WERI-Rb-1 (cell line): ENCODE results near the gene ATP6AP2.

ENCODE experiments used
- DNase-seq: peaks from one replicate; pipeline ENCODE4 v3.0.0-alpha.2; 2020
- H3K27ac ChIP-seq: fragments of 250-450 bp; sonication (Bioruptor Pico); 2 replicates; pipeline ENCODE4 v1.5.1; 2020; ENCODE audit warnings: mild to moderate bottlenecking, moderate library complexity
- H3K27me3 ChIP-seq: fragments of 250-450 bp; sonication (Bioruptor Pico); 2 replicates; pipeline ENCODE4 v1.5.1; 2021; ENCODE audit warnings: mild to moderate bottlenecking, low read depth, moderate library complexity; ENCODE audit not compliant: insufficient read depth, severe bottlenecking
- H3K36me3 ChIP-seq: fragments of 250-450 bp; sonication (Bioruptor Pico); 2 replicates; pipeline ENCODE4 v1.5.1; 2020; ENCODE audit warnings: mild to moderate bottlenecking, moderate library complexity
- H3K4me3 ChIP-seq: 2 replicates; pipeline ENCODE4 v1.5.1; 2011; ENCODE audit warnings: low read depth, mild to moderate bottlenecking, control low read depth, low read length
- H3K9me3 ChIP-seq: fragments of 250-450 bp; sonication (Bioruptor Pico); 2 replicates; pipeline ENCODE4 v1.5.1; 2021; ENCODE audit warnings: mild to moderate bottlenecking, moderate library complexity; ENCODE audit not compliant: severe bottlenecking
- TF ChIP-seq, protein P1 (sequence below): IDR thresholded peaks from 2 replicates; pipeline ENCODE4 v1.5.1; 2011; ENCODE audit warnings: low read depth, mild to moderate bottlenecking, control low read depth, inconsistent platforms, low read length

ATP6AP2 gene

DNA sequence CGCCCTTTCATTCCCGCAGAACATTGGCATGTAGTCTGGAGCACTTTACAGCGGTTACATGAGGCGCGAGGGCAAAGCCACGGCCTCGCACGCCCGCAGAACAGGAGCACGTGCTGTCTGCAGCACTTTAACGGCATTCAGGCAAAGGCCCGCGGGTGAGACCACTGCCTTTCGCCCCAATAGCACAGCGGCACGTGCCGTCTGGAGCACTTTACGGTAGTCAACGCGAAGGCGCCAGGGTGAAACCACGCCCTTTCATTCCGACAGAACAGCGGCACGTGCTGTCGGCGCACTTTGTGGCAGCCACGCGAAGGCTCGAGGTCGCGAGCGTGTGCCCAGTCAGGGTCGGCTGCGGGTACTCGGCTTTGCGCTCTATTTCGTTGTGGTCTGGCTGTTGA lies 42.4 kb downstream of the ATP6AP2 start, which contains the start of gene MPC1L:
TSS of gene MPC1L (plus strand) at position 290 of the 398 bp plus-strand sequence. CDS start 138 bp downstream, outside the sequence.
- Histone ChIP-seq H3K27me3 (no peaks in the 10 kb centered on the region), H3K9me3 (no peaks in the 10 kb centered on the region), H3K4me3 (no peak within 1 kb of the TSS), H3K36me3 (peaks cover 4% of the 10 kb centered on the region; the same call in 1 of the 2 replicates), H3K27ac (no peak within 1 kb of the TSS)
- DNase-seq, result no peak
- TF ChIP-seq, protein P1, sequence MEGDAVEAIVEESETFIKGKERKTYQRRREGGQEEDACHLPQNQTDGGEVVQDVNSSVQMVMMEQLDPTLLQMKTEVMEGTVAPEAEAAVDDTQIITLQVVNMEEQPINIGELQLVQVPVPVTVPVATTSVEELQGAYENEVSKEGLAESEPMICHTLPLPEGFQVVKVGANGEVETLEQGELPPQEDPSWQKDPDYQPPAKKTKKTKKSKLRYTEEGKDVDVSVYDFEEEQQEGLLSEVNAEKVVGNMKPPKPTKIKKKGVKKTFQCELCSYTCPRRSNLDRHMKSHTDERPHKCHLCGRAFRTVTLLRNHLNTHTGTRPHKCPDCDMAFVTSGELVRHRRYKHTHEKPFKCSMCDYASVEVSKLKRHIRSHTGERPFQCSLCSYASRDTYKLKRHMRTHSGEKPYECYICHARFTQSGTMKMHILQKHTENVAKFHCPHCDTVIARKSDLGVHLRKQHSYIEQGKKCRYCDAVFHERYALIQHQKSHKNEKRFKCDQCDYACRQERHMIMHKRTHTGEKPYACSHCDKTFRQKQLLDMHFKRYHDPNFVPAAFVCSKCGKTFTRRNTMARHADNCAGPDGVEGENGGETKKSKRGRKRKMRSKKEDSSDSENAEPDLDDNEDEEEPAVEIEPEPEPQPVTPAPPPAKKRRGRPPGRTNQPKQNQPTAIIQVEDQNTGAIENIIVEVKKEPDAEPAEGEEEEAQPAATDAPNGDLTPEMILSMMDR, result no peak

DNA sequence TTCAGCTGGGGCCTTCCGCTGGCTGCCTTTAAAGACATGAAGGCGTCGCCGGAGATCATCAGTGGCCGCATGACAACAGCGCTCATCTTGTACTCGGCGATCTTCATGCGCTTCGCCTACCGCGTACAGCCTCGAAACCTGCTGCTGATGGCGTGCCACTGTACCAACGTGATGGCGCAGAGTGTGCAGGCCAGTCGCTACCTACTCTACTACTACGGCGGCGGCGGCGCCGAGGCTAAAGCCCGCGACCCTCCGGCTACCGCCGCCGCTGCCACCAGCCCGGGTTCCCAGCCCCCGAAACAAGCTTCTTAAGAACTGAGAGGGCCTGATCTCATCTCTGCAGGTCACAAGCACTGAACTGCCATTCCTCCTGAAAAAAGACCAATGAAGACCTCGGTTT lies 42.9 kb downstream of the ATP6AP2 start:
- TF ChIP-seq, protein P1, result no peak
- H3K36me3 ChIP-seq, result peaks cover 10% of the 10 kb centered on the region
- no peak for DNase-seq

DNA sequence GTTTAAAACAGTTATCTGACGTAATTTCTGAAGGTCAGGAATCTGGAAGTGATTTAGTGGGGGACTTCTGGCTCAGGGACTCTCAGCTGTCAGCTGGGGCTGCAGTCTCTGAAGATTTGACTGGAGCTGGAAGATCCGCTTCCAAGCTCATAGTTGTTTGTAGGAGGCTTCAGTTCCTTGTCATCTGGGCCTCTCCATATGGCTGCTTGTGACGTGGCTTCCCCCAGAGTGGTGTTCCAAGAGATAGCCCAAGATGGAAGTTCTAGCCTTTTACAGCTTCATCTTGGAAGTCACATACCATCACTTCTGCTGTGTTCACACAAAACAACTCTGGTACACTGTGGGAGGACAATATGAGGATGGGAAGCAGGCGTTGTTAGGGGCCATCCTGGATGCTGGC lies 44.5 kb downstream of the ATP6AP2 start:
- no peak for DNase-seq
- H3K4me3 ChIP-seq, result no peak overlapping the region
- H3K27me3 ChIP-seq, result no peaks in the 10 kb centered on the region
- TF ChIP-seq, protein P1, result no peak
- H3K9me3 ChIP-seq, result no peaks in the 10 kb centered on the region
- H3K27ac ChIP-seq, result no peak overlapping the region
- peaks cover 20% of the 10 kb centered on the region for H3K36me3 ChIP-seq

More for the DNA sequence above, 42.9 kb downstream of the ATP6AP2 start:
- Histone ChIP-seq H3K27ac (no peak overlapping the region), H3K4me3 (no peak overlapping the region), H3K9me3 (no peaks in the 10 kb centered on the region), H3K27me3 (no peaks in the 10 kb centered on the region)

DNA sequence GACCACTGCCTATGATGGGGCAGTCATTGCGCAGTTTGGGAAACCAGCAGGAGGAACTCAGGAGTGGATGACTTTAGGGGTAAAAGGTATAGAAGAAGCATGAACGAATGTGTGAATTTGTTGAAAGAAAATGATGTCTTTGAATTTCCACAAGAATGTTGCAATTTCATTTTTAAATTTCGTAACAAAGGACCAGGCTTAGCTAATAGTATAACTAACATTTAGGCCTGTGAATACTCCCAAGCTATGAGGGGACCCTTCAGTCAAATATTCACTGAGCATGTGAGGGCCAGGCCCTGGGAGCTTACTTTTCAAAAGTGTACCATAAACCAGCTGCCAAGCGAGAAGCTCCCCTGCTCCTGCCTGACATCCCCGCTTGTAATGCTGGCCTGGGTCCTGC lies 47.7 kb downstream of the ATP6AP2 start:
- no peak overlapping the region for H3K27ac ChIP-seq
- no peaks in the 10 kb centered on the region for H3K27me3 ChIP-seq
- DNase-seq, result no peak
- H3K4me3 ChIP-seq, result no peak overlapping the region
- TF ChIP-seq, protein P1, result no peak
- peaks cover 43% of the 10 kb centered on the region for H3K36me3 ChIP-seq
- no peaks in the 10 kb centered on the region for H3K9me3 ChIP-seq

DNA sequence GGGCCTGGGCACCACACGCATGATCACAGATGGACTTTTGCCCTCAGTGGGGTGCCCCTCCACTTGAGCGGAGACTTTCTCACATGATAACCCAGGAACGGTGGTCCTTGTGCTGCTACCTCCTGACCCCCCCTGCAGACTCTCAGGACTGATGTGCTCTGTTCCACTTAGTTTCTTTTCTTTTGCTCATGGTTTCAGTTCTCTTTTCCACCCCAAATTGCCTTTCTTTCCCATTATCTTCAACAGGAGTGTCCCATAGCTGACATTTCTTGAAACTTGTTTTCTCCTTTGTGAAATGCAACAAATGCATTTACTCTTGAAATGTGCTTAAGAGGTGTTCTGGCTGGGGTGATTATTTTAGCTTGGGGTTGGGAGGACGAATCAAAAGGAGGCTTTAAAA lies 51.4 kb downstream of the ATP6AP2 start:
- H3K27ac ChIP-seq, result no peak overlapping the region
- no peaks in the 10 kb centered on the region for H3K27me3 ChIP-seq
- no peak for DNase-seq
- no peaks in the 10 kb centered on the region for H3K9me3 ChIP-seq
- H3K4me3 ChIP-seq, result no peak overlapping the region
- peaks cover 78% of the 10 kb centered on the region for H3K36me3 ChIP-seq
- TF ChIP-seq, protein P1, result no peak

DNA sequence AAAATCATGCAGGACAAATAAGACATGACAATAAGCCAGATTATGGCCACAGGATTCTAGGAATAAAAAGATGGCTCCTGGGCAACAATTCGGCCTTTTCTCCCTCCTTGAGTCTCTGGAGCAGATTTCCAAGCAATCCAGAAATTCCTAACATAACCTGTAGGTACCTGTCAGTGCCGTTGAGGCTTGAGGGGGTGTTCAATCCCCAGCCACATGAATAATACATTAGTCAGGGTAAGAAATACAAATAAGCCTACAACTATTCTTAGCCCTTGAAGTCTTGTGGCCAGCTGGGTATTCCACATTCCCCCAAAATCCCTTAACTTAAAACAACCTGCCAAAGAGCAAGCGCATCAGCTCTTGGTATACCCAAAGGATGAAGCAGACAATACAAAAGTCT lies 56.9 kb downstream of the ATP6AP2 start:
- Histone ChIP-seq H3K9me3 (no peaks in the 10 kb centered on the region), H3K36me3 (peaks cover 76% of the 10 kb centered on the region), H3K27ac (no peak overlapping the region), H3K4me3 (no peak overlapping the region), H3K27me3 (no peaks in the 10 kb centered on the region)
- no peak for DNase-seq
- TF ChIP-seq, protein P1, result no peak
